ENCODE results near the gene SSNA1. TPM values are rescaled to one million over a fixed set of nuclear protein-coding genes. Genes with fewer than 3 reads are reported as not detected.
A peak's percentile ranks its signal among the peaks of the same experiment; 100 is the strongest.

SSNA1 gene
- polyA plus RNA-seq, 1 experiment: 35.0 TPM

DNA sequence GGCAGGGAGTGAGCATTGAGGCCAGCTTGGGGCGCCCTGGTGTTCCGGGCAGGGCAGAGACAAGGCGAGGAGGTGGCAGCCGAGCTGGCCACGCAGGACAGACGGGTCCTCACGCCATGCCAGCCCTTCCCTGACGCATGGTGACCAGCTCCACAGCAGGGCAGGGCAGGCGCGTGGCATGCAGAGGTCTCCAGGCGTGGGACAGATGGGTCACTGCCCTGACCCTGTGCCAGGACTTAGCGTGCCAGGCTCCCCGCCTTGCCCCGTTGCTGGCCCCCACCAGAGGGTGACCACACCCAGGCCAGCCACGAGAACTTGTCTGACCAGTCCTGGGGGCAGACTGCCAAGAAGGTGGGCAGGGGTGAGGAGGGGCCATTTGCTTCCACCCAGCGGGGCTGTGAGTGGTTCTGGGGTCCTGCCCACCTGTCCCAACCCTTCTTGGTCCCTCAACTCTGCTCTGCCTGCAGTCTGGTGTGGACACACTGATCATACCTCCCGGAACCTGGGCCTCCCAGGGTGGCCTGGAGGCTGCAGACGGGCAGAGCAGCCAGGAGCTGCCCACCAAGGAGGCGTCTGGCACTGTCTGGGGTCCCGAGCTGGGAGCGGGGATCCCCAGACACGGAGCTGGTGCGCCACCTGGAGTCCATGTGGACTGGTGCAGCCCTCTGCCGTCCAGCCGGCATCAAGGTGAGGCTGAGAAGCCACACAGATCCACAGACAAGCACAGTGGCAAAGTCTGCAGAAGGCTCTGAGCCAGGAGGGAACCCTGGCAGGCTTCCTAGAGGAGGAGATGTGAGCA, 38.8 kb downstream of the SSNA1 start, which contains the start of gene RNF224:
Gene RNF224, plus strand, starts transcription at position 449 of the 799 bp plus-strand sequence. CDS start 834 bp downstream, outside the sequence.
- Histone ChIP-seq H3K27me3 (ENCODE audit: control insufficient read depth, insufficient read depth, low read length) (no peaks in the 10 kb centered on the region), H3K9me3 (ENCODE audit: control insufficient read depth, insufficient read depth, low read length) (no peaks in the 10 kb centered on the region; the same call in 1 of the 2 replicates), H3K4me3 (ENCODE audit: low read depth, low read length) (no peak within 1 kb of the TSS), H3K27ac (ENCODE audit: low read depth, low read length) (no peak within 1 kb of the TSS)
- peak; percentile 38 for DNase-seq (ENCODE audit: low read depth, low spot score)
- POLR2A ChIA-PET: interaction anchor here (0.8 to 1.8 kb wide), 4 partner anchors 13 to 140 kb away, joined by 3 to 7 read pairs (median 4); partner anchors contain the start of genes MAN1B1 and TUBB4B
- TF ChIP-seq CTCF (IDR thresholded peaks at IDR 0.05; ENCODE audit: low read depth, low read length): peak; percentile 85
- CTCF ChIA-PET: interaction anchor here (0.6 to 2.4 kb wide), 12 partner anchors 9 to 199 kb away, joined by 3 to 14 read pairs (median 4); no protein-coding TSS in a partner anchor

DNA sequence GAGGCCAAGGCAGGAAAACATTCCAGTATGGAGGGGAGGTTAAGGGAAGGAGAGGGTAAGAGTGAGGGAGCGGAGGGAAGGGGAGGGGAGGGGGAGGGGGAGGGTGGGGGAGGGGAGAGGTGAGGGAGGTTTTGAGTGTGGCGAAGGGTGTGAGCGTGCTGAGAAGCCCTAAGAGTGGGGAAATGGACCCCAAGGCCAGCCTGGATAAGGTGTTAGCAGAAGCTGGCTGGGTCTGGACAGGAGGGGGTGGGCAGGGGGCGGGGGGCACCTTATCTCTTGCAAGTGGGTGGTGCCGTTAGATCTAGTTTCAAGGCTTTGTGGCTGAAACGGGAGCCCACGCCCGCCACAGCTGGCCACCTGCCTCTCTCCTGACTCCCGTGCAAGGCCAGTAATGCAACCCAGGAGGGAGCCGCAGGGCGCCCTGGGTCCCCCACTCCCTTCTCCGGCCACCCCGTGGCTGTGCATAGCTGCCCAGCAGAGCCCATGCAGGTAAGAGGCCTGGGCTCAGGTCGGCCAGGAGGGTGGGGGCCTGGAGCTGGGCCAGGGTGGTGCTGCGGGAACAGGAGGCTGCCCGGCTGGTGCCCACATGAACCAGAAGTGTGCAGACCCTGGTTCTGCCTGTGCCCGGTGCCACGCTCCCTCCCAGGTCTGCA, 39.5 kb downstream of the SSNA1 start:
- CTCF ChIA-PET: interaction anchor here (0.7 to 2.4 kb wide), 9 partner anchors 9 to 199 kb away, joined by 3 to 14 read pairs (median 5); no protein-coding TSS in a partner anchor
- TF ChIP-seq CTCF (IDR thresholded peaks at IDR 0.05; ENCODE audit: low read depth, low read length): no peak
- H3K27ac ChIP-seq (ENCODE audit: low read depth, low read length): no peak overlapping the region
- POLR2A ChIA-PET: interaction anchor here (0.8 to 1.8 kb wide), 4 partner anchors 12 to 141 kb away, joined by 3 to 7 read pairs (median 4); partner anchors contain the start of genes MAN1B1 and TUBB4B
- DNase-seq (ENCODE audit: low read depth, low spot score): no peak
- no peaks in the 10 kb centered on the region; the same call in 1 of the 2 replicates for H3K9me3 ChIP-seq (ENCODE audit: control insufficient read depth, insufficient read depth, low read length)
- no peaks in the 10 kb centered on the region for H3K27me3 ChIP-seq (ENCODE audit: control insufficient read depth, insufficient read depth, low read length)
- H3K4me3 ChIP-seq (ENCODE audit: low read depth, low read length): no peak overlapping the region

DNA sequence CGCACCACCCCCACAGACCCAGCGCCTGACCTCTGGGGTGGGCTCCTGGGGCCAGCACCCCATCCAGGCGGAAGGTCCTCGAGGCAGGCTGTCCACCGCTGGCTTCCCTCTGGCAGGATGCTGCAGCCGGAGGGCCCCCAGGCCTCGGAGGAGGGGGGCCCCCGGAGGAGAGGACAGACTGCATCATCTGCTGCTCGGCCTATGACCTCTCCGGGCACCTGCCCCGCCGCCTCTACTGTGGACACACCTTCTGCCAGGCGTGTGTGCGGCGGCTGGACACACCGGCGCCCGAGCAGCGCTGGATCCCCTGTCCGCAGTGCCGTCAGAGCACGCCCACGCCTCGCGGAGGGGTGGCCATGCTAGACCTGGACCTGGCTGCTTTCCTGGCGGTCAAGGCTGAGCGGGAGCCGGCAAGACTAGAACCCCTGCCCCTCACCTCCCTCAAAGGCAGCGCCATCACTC, 40.1 kb downstream of the SSNA1 start:
- ChIA-PET CTCF (interaction anchor here (1.2 to 2.4 kb wide), 5 partner anchors 8 to 200 kb away, joined by 3 to 14 read pairs (median 8); no protein-coding TSS in a partner anchor), POLR2A (interaction anchor here (1.8 kb wide), 1 partner anchor 12 kb away, joined by 7 read pairs; the partner anchor contains the start of gene TUBB4B)
- no peak for DNase-seq (ENCODE audit: low read depth, low spot score)
- no peaks in the 10 kb centered on the region for H3K27me3 ChIP-seq (ENCODE audit: control insufficient read depth, insufficient read depth, low read length)
- H3K4me3 ChIP-seq (ENCODE audit: low read depth, low read length): no peak overlapping the region
- H3K9me3 ChIP-seq (ENCODE audit: control insufficient read depth, insufficient read depth, low read length): no peaks in the 10 kb centered on the region; the same call in 1 of the 2 replicates
- no peak overlapping the region for H3K27ac ChIP-seq (ENCODE audit: low read depth, low read length)
- TF ChIP-seq CTCF (IDR thresholded peaks at IDR 0.05; ENCODE audit: low read depth, low read length): no peak

- POLR2A ChIA-PET: interaction anchor here (0.6 to 1.9 kb wide), 2 partner anchors 12 to 24 kb away, joined by 3 to 7 read pairs; partner anchors contain the start of gene TUBB4B
Measured at GRCh38 chr9:137228968-137229896, 40.8 kb downstream of the SSNA1 start.

More at GRCh38 chr9:137228968-137229896, 40.8 kb downstream of the SSNA1 start:
- no peak for DNase-seq (ENCODE audit: low read depth, low spot score)
- Histone ChIP-seq H3K9me3 (ENCODE audit: control insufficient read depth, insufficient read depth, low read length) (no peaks in the 10 kb centered on the region; the same call in 1 of the 2 replicates), H3K4me3 (ENCODE audit: low read depth, low read length) (no peak overlapping the region), H3K27ac (ENCODE audit: low read depth, low read length) (no peak overlapping the region), H3K27me3 (ENCODE audit: control insufficient read depth, insufficient read depth, low read length) (no peaks in the 10 kb centered on the region)
- CTCF ChIA-PET: interaction anchor here (0.5 to 0.6 kb wide), 2 partner anchors 73 to 182 kb away, joined by 3 read pairs; no protein-coding TSS in a partner anchor
- no peak for TF ChIP-seq CTCF (IDR thresholded peaks at IDR 0.05; ENCODE audit: low read depth, low read length)
